HFFc6 (cell line): Measurements from ENCODE around the gene GALNT10. TPM values are rescaled to one million over a fixed set of nuclear protein-coding genes. Genes with fewer than 3 reads are reported as not detected.

Experiments used
- DNase-seq: peaks from one replicate; pipeline ENCODE4 v3.0.0-alpha.2; 2018
- H3K27ac Mint-ChIP-seq: 2 replicates; pipeline ENCODE4 v1.8.0; 2020; ENCODE audit warnings: mild to moderate bottlenecking, mixed read lengths
- H3K27me3 Mint-ChIP-seq: 2 replicates; pipeline ENCODE4 v1.8.0; 2021; ENCODE audit warnings: mild to moderate bottlenecking, moderate library complexity, mixed read lengths; ENCODE audit not compliant: insufficient read depth
- H3K36me3 Mint-ChIP-seq: 2 replicates; pipeline ENCODE4 v1.8.0; 2021; ENCODE audit warnings: low read depth, mixed read lengths
- H3K4me1 Mint-ChIP-seq: 2 replicates; pipeline ENCODE4 v1.8.0; 2020; ENCODE audit warnings: low read depth, mixed read lengths
- H3K4me3 Mint-ChIP-seq: 2 replicates; pipeline ENCODE4 v1.8.0; 2020; ENCODE audit warnings: mild to moderate bottlenecking, moderate library complexity, mixed read lengths
- H3K9me3 Mint-ChIP-seq: 2 replicates; pipeline ENCODE4 v1.8.0; 2020; ENCODE audit warnings: mild to moderate bottlenecking, mixed read lengths
- total RNA-seq, 6 experiments: library from RNA; stranded (reverse); fragmentation: NEBNext Ultra II Directional; extraction: Animal tissue kit (Norgen Biotek cat#: 25700); gene quantifications; 2 replicates in 1 of 6; 3 replicates in 5 of 6; pipeline ENCODE4 v1.2.3, GENCODE V29; 2021
- TF ChIP-seq, protein P1 (sequence below): fragments of 200-600 bp; sonication (generic); IDR thresholded peaks from 2 replicates; pipeline ENCODE4 v1.5.0; 2021; ENCODE audit warnings: antibody characterized with exemption, mild to moderate bottlenecking

Gene GALNT10
- total RNA-seq, 6 experiments from 2014 or later: 129 to 161 (median 157) TPM

GRCh38 chr5:154309371-154309745, 118.8 kb downstream of the GALNT10 start:
- peak; percentile 80 for DNase-seq
- TF ChIP-seq, protein P1, sequence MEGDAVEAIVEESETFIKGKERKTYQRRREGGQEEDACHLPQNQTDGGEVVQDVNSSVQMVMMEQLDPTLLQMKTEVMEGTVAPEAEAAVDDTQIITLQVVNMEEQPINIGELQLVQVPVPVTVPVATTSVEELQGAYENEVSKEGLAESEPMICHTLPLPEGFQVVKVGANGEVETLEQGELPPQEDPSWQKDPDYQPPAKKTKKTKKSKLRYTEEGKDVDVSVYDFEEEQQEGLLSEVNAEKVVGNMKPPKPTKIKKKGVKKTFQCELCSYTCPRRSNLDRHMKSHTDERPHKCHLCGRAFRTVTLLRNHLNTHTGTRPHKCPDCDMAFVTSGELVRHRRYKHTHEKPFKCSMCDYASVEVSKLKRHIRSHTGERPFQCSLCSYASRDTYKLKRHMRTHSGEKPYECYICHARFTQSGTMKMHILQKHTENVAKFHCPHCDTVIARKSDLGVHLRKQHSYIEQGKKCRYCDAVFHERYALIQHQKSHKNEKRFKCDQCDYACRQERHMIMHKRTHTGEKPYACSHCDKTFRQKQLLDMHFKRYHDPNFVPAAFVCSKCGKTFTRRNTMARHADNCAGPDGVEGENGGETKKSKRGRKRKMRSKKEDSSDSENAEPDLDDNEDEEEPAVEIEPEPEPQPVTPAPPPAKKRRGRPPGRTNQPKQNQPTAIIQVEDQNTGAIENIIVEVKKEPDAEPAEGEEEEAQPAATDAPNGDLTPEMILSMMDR: no peak; the same call in 1 of the 2 replicates
- Mint-ChIP-seq H3K9me3 (peaks cover 5% of the 10 kb centered on the region), H3K27me3 (peaks cover 3% of the 10 kb centered on the region), H3K27ac (peak overlapping the region; percentile 92), H3K36me3 (peaks cover 36% of the 10 kb centered on the region), H3K4me1 (peaks cover 74% of the 10 kb centered on the region), H3K4me3 (peak overlapping the region; percentile 54)

DNA sequence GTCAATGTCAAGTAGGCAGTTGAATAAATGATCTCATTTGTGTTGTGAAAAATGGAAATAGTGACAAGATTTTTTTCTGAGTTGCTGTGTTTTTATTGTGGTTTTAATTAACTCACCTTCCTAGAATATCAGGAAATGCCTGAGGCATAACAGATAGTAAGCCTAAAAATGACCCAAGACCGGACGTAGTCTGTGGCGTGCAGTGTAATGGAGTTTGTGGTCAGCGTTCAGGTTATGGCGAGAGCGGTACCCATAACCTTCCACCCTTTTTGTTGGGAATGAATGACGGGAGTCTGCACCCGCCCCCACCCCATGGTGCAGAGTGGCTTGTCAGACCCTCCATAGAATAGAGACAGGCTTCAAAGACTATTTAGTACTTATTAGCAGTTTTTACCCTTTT, 119.3 kb downstream of the GALNT10 start:
- TF ChIP-seq, protein P1: no peak
- Mint-ChIP-seq H3K27me3 (peaks cover 3% of the 10 kb centered on the region), H3K27ac (peak overlapping the region; percentile 92), H3K9me3 (peaks cover under 1% of the 10 kb centered on the region; the same call in 1 of the 2 replicates), H3K4me1 (peaks cover 74% of the 10 kb centered on the region), H3K36me3 (peaks cover 31% of the 10 kb centered on the region), H3K4me3 (peak overlapping the region; percentile 54)
- no peak for DNase-seq

DNA sequence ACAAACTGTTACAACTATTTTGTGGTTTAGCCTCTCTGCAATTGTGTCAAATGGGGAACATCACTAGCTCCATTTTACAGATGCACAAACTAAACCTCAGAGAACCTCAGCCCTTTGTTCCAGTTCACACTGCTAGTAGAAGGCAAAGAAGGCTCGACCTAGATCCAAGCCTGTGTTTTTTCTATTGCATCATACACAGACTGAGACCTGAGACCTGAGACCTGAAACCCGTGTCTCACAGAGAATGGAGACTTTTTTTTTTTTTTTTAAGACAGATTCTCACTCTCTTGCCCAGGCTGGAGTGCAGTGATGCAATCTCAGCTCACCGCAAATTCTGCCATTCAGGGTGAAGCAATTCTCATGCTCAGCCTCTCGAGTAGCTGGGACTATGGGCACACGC, 120.8 kb downstream of the GALNT10 start:
- Mint-ChIP-seq H3K4me3 (no peak overlapping the region), H3K9me3 (no peaks in the 10 kb centered on the region), H3K4me1 (peaks cover 69% of the 10 kb centered on the region), H3K27ac (no peak overlapping the region), H3K27me3 (peaks cover 3% of the 10 kb centered on the region), H3K36me3 (peaks cover 22% of the 10 kb centered on the region)
- TF ChIP-seq, protein P1: no peak
- DNase-seq: no peak

DNA sequence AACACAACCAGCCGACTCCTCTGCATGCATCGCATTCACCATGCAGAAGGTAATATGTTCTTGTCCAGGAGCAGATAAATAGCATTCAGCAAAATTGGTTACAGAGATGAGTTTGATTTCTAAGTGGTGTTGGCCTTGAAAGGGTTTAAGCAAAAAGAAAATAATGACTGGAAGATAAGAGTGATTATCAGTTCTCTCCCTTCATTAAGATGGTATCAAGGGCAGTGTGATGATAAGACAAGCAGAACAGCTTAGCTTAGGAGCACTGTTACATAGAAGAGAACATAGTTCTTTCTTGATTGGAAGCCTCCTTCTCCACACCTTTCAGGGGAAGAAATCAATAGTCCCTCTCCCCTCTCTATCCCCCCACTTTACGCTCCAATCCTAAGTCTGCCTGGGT, 121.5 kb downstream of the GALNT10 start:
- Mint-ChIP-seq H3K36me3 (peaks cover 16% of the 10 kb centered on the region), H3K27me3 (peaks cover 3% of the 10 kb centered on the region), H3K27ac (0 out of 2 replicates have a peak overlapping the region, but pooled peaks have one; percentile 22), H3K9me3 (no peaks in the 10 kb centered on the region), H3K4me1 (peaks cover 68% of the 10 kb centered on the region), H3K4me3 (no peak overlapping the region)
- TF ChIP-seq, protein P1: no peak
- DNase-seq: no peak

DNA sequence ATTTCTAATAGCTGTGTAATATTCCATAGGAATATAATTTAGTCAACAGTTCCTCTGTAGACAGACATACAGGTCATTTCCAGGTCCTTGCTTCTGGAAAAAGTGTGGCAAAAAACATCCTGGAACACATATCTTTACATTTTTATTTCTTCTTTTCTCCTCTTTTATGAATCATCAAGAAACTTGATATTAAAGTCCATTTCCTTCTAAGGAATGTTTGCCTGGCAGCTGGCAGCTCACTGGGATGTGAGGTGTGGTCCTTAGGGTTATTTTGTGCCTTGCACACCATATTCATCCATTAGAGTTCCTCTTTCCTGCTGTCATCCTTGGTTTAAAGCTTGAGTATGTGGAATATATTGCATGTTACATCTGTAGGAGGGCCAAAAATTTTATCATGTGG, 122.0 kb downstream of the GALNT10 start:
- Mint-ChIP-seq H3K27ac (peak overlapping the region; percentile 22; the same call in 1 of the 2 replicates), H3K36me3 (peaks cover 16% of the 10 kb centered on the region), H3K4me3 (no peak overlapping the region), H3K27me3 (peaks cover 3% of the 10 kb centered on the region), H3K9me3 (no peaks in the 10 kb centered on the region), H3K4me1 (peaks cover 65% of the 10 kb centered on the region)
- TF ChIP-seq, protein P1: no peak
- DNase-seq: no peak
